ENCODE measurements around the gene RHCE. TPM values are rescaled to one million over a fixed set of nuclear protein-coding genes. Genes with fewer than 3 reads are reported as not detected.

The RHCE gene
- 0.20 and 0.73 TPM in 2 replicates for total RNA-seq

GRCh38 chr1:25420715-25421114, at the start of gene RHCE:
Gene RHCE, minus strand, starts transcription at chr1:25420825. Its CDS starts 39 bp downstream, at chr1:25420786.

GRCh38 chr1:25430073-25430966, 9.7 kb upstream of the RHCE start, which contains the start of gene MACO1:
Gene MACO1, plus strand, starts transcription at chr1:25430897. Its CDS starts 202 bp downstream, at chr1:25431099.

GRCh38 chr1:25338188-25338981, 82.2 kb downstream of the RHCE start, which contains the start of gene TMEM50A:
Gene TMEM50A, plus strand, starts transcription at chr1:25338334. Its CDS starts 2,153 bp downstream, at chr1:25340487.

Other genes with a start within 250 kb of the RHCE start
- 24.2 and 29.0 TPM in 2 replicates for gene SYF2, start 188.3 kb downstream of the RHCE start, total RNA-seq
- gene RSRP1, start 173.4 kb downstream of the RHCE start, total RNA-seq, result 83.5 and 101 TPM in 2 replicates
- under 0.01 TPM in 1 of 2 replicates, not detected in the other for gene RHD, start 148.3 kb downstream of the RHCE start, total RNA-seq
- gene TMEM50A, start 82.5 kb downstream of the RHCE start, total RNA-seq, result 76.4 and 78.8 TPM in 2 replicates
- gene MACO1, start 10.1 kb upstream of the RHCE start, total RNA-seq, result 14.7 and 18.0 TPM in 2 replicates
- 12.1 and 16.0 TPM in 2 replicates for gene LDLRAP1, start 122.8 kb upstream of the RHCE start, total RNA-seq
- gene MAN1C1, start 196.0 kb upstream of the RHCE start, total RNA-seq, result 5.7 and 15.4 TPM in 2 replicates